Activated B cell treated with CpG ODN at 0.5 μM for 24 hours (primary cell): ENCODE results near the gene DNMBP. TPM values are rescaled to one million over a fixed set of nuclear protein-coding genes. Genes with fewer than 3 reads are reported as not detected.

Experiments
- ATAC-seq: fragments of 200-7000 bp; cut with Tn5 transposase; one replicate; pipeline ENCODE4 v1.10.0; 2021; ENCODE audit warnings: low read depth, mild to moderate bottlenecking, moderate library complexity
- CTCF ChIA-PET: fragments of 350-600 bp; sonication (Branson Sonifier 250); formaldehyde crosslinking; loops from one replicate; lab custom pipeline; 2021; ENCODE audit warnings: antibody characterized with exemption; lab: Charles Lee
- POLR2A ChIA-PET: fragments of 350-600 bp; sonication (Branson Sonifier 250); formaldehyde crosslinking; loops from one replicate; lab custom pipeline; 2021; ENCODE audit warnings: antibody characterized with exemption; lab: Charles Lee
- DNase-seq: peaks from one replicate; pipeline ENCODE4 v3.0.0; 2022
- H3K27ac Mint-ChIP-seq: one replicate; pipeline ENCODE4 v1.8.0; 2020; ENCODE audit warnings: mixed read lengths
- H3K27me3 Mint-ChIP-seq: one replicate; pipeline ENCODE4 v1.8.0; 2021; ENCODE audit warnings: mixed read lengths
- H3K36me3 Mint-ChIP-seq: one replicate; pipeline ENCODE4 v1.8.0; 2021; ENCODE audit warnings: low read depth, mixed read lengths
- H3K4me1 Mint-ChIP-seq: one replicate; pipeline ENCODE4 v1.8.0; 2021; ENCODE audit warnings: mixed read lengths
- H3K4me3 Mint-ChIP-seq: one replicate; pipeline ENCODE4 v1.8.0; 2020; ENCODE audit warnings: mild to moderate bottlenecking, mixed read lengths
- H3K9me3 Mint-ChIP-seq: one replicate; pipeline ENCODE4 v1.8.0; 2020; ENCODE audit warnings: mixed read lengths
- intact Hi-C: fragments of 100-400 bp; cut with micrococcal nuclease; formaldehyde crosslinking; loops from one replicate; pipeline ENCODE4 v1.15.1; 2024
- total RNA-seq: library from RNA; stranded (reverse); gene quantifications from 2 replicates; pipeline ENCODE4 v1.2.3, GENCODE V29; 2022
- TF ChIP-seq, protein P1 (sequence below): fragments of 200-600 bp; IDR thresholded peaks from one replicate; pipeline ENCODE4 v1.8.0; 2022; ENCODE audit warnings: antibody characterized with exemption, mild to moderate bottlenecking

Gene DNMBP
- total RNA-seq, 1 donor from 2014 or later, result 13.1 TPM

- Mint-ChIP-seq H3K36me3 (peaks cover 13% of the 10 kb centered on the region), H3K4me1 (peaks cover 61% of the 10 kb centered on the region), H3K9me3 (no peaks in the 10 kb centered on the region), H3K27ac (peak overlapping the region; percentile 54), H3K27me3 (no peaks in the 10 kb centered on the region), H3K4me3 (no peak overlapping the region)
- TF ChIP-seq, protein P1, sequence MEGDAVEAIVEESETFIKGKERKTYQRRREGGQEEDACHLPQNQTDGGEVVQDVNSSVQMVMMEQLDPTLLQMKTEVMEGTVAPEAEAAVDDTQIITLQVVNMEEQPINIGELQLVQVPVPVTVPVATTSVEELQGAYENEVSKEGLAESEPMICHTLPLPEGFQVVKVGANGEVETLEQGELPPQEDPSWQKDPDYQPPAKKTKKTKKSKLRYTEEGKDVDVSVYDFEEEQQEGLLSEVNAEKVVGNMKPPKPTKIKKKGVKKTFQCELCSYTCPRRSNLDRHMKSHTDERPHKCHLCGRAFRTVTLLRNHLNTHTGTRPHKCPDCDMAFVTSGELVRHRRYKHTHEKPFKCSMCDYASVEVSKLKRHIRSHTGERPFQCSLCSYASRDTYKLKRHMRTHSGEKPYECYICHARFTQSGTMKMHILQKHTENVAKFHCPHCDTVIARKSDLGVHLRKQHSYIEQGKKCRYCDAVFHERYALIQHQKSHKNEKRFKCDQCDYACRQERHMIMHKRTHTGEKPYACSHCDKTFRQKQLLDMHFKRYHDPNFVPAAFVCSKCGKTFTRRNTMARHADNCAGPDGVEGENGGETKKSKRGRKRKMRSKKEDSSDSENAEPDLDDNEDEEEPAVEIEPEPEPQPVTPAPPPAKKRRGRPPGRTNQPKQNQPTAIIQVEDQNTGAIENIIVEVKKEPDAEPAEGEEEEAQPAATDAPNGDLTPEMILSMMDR, result no peak
- CTCF ChIA-PET, result interaction anchor here (1.7 kb wide), 1 partner anchor 13 kb away, joined by 5 read pairs; the partner anchor contains the start of gene DNMBP
- DNase-seq, result no peak
- intact Hi-C loops, result no loop called here
- POLR2A ChIA-PET, result interaction anchor here (0.8 to 1.3 kb wide), 2 partner anchors 9 to 265 kb away, joined by 3 to 5 read pairs; partner anchors contain the start of gene COX15
- no peak for ATAC-seq
Measured at GRCh38 chr10:99996671-99997648, 12.8 kb downstream of the DNMBP start.

- Mint-ChIP-seq H3K9me3 (no peaks in the 10 kb centered on the region), H3K4me1 (peaks cover 58% of the 10 kb centered on the region), H3K36me3 (peaks cover 9% of the 10 kb centered on the region), H3K27ac (peak overlapping the region; percentile 92), H3K27me3 (no peaks in the 10 kb centered on the region), H3K4me3 (no peak overlapping the region)
- intact Hi-C loops, result no loop called here
- DNase-seq, result no peak
- POLR2A ChIA-PET, result interaction anchor here (1.7 to 2.2 kb wide), 2 partner anchors 12 to 20 kb away, joined by 3 to 10 read pairs; no protein-coding TSS in a partner anchor
- ATAC-seq, result no peak
- TF ChIP-seq, protein P1, result no peak
- CTCF ChIA-PET, result interaction anchor here (1.8 to 2.7 kb wide), 3 partner anchors 14 to 150 kb away, joined by 4 to 17 read pairs (median 7); partner anchors contain the start of gene DNMBP
Measured at GRCh38 chr10:99995713-99996112, 14.0 kb downstream of the DNMBP start.

DNA sequence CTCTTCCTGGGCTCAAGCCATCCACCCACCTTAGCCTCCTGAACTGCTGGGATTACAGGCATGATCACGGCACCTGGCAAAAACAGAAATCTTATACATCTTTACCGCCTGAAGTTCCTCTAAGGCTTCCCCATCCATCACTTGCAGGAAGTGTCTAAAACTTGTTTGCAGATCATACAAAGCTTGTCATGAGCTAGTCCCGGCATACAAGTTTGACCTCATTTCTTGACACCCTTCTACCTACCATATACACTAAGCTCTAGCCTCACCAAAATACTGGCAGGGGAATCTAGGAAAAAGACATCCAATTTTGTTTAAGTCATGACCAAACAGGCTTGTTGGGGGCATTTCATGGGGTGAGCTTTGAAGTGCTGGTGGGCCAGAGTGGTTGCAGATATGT is 14.5 kb downstream of the DNMBP start:
- ChIA-PET POLR2A (interaction anchor here (1.5 to 2.2 kb wide), 5 partner anchors 10 to 19 kb away, joined by 3 to 15 read pairs (median 5); partner anchors contain the start of gene DNMBP), CTCF (interaction anchor here (0.5 to 2.7 kb wide), 5 partner anchors 10 to 149 kb away, joined by 3 to 17 read pairs (median 5); partner anchors contain the start of gene DNMBP)
- Mint-ChIP-seq H3K4me1 (peaks cover 56% of the 10 kb centered on the region), H3K27me3 (no peaks in the 10 kb centered on the region), H3K4me3 (peak overlapping the region; percentile 16), H3K27ac (peak overlapping the region; percentile 92), H3K36me3 (peaks cover 7% of the 10 kb centered on the region), H3K9me3 (no peaks in the 10 kb centered on the region)
- no peak for DNase-seq
- ATAC-seq, result no peak
- TF ChIP-seq, protein P1, result no peak
- intact Hi-C loops, result no loop called here

- POLR2A ChIA-PET, result interaction anchor here (0.9 to 2.2 kb wide), 6 partner anchors 9 to 352 kb away, joined by 3 to 15 read pairs (median 4); partner anchors contain the start of genes DNMBP and SCD
- H3K36me3 Mint-ChIP-seq, result peaks cover 6% of the 10 kb centered on the region
- DNase-seq (no peak), ATAC-seq (no peak)
- H3K9me3 Mint-ChIP-seq, result no peaks in the 10 kb centered on the region
- peaks cover 52% of the 10 kb centered on the region for H3K4me1 Mint-ChIP-seq
- CTCF ChIA-PET, result interaction anchor here (0.5 to 2.7 kb wide), 6 partner anchors 11 to 149 kb away, joined by 3 to 17 read pairs (median 4); partner anchors contain the start of gene DNMBP
- TF ChIP-seq, protein P1, result no peak
- peak overlapping the region; percentile 92 for H3K27ac Mint-ChIP-seq
- H3K4me3 Mint-ChIP-seq, result peak overlapping the region; percentile 16
- H3K27me3 Mint-ChIP-seq, result no peaks in the 10 kb centered on the region
- intact Hi-C loops, result loop anchor here (1.0 kb wide), 2 partner anchors 14 to 20 kb away; partner anchors contain the start of gene DNMBP
Measured at GRCh38 chr10:99994801-99995200, 14.9 kb downstream of the DNMBP start.
